Testis (tissue), 2 donors: Measurements from ENCODE around the gene ZNF488.

Experiments used
- CTCF ChIP-seq, 3 experiments: fragments of 450-650 bp in 2 of 3; fragments of 200-600 bp in 1 of 3; sonication (generic) in 1 of 3; IDR thresholded peaks; one replicate each; pipeline ENCODE4 v1.5.1; 2016 to 2019; ENCODE audit warnings: antibody characterized with exemption in 3 of 3, mild to moderate bottlenecking in 2 of 3, moderate library complexity in 1 of 3
- POLR2A ChIP-seq: fragments of 450-650 bp; IDR thresholded peaks from one replicate; pipeline ENCODE4 v1.6.1; 2017; ENCODE audit warnings: antibody characterized with exemption, mild to moderate bottlenecking, moderate library complexity

GRCh38 chr10:47337310-47337709, 46.8 kb downstream of the ZNF488 start:
- TF ChIP-seq POLR2A: no peak
- no peak for TF ChIP-seq CTCF (IDR thresholded peaks at IDR 0.05)
